Ectodermal cell (in vitro differentiated cells): ENCODE data around the gene FGD5.

Experiments used
- H3K27ac ChIP-seq: 2 replicates; pipeline ENCODE4 v1.7.0; 2013; ENCODE audit warnings: mild to moderate bottlenecking, low read depth, low read length; ENCODE audit not compliant: insufficient read depth, poor library complexity, severe bottlenecking
- H3K27me3 ChIP-seq: 2 replicates; pipeline ENCODE4 v1.7.0; 2013; ENCODE audit warnings: mild to moderate bottlenecking, low read length; ENCODE audit not compliant: insufficient read depth, control insufficient read depth, poor library complexity, severe bottlenecking
- H3K36me3 ChIP-seq: one replicate; pipeline ENCODE4 v1.7.0; 2013; ENCODE audit warnings: low read length; ENCODE audit not compliant: control insufficient read depth, insufficient read depth
- H3K4me1 ChIP-seq: one replicate; pipeline ENCODE4 v1.7.0; 2013; ENCODE audit warnings: low read length; ENCODE audit not compliant: control insufficient read depth, insufficient read depth
- H3K4me3 ChIP-seq: 2 replicates; pipeline ENCODE4 v1.7.0; 2013; ENCODE audit warnings: low read depth, low read length, control low read depth; ENCODE audit not compliant: insufficient read depth
- H3K9me3 ChIP-seq: 2 replicates; pipeline ENCODE4 v1.7.0; 2013; ENCODE audit warnings: mild to moderate bottlenecking, low read length, moderate library complexity; ENCODE audit not compliant: control insufficient read depth
- WGBS, 2 experiments: methylation state at CpG; one replicate each; pipeline ENCODE4 v1.1.7; 2013; ENCODE audit warnings: missing lambda C conversion rate in 2 of 2; 5-methylcytosine and 5-hydroxymethylcytosine counted together

Gene FGD5

DNA sequence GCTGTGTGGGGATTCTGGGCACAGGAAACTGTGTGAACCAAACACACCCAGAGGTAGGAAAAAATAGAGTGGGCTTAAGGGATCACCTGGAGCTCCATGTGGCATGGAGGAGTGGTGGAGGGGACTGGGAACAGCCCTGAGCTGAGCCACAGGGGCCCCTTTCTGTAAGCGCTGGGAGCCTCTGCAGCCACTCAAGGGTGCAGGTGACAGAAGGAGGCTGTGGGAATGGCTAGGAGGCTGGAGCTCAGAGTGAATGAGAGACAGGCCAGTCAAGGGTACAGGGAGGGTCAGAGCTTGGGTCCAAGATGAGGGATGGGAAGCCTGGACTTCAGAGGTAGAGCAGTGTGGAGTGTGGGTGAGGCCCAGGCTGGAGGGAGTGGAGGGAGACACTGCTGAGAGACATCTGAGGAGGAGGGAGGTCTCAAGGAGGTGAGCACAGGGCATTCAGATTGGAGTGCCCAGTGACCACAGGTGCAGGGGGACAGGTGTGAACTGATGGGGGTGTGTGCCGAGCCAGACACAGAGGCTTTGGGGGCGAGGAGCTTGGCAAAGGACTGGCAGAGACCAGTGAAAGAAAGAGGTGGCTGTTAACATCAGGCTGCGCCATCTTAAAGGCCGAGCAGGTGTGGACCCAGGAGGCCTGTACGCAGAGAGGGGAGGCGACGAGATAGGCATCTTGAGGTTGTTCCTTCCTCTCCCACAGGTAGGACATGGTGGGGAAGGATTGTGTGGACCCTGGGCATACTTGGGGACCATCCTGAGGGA is 56.8 kb downstream of the FGD5 start:
- Histone ChIP-seq H3K36me3 (no peaks in the 10 kb centered on the region), H3K4me3 (no peak overlapping the region), H3K27me3 (no peaks in the 10 kb centered on the region), H3K4me1 (no peaks in the 10 kb centered on the region), H3K27ac (no peak overlapping the region), H3K9me3 (no peaks in the 10 kb centered on the region)
- WGBS, 2 experiments = 94 to 96% methylated on average over 8 of the region's 8 CpGs

GRCh38 chr3:14876921-14877333 is 58.2 kb downstream of the FGD5 start:
- H3K36me3 ChIP-seq = no peaks in the 10 kb centered on the region
- H3K27me3 ChIP-seq = no peaks in the 10 kb centered on the region
- no peak overlapping the region for H3K4me3 ChIP-seq
- H3K4me1 ChIP-seq = no peaks in the 10 kb centered on the region
- no peak overlapping the region for H3K27ac ChIP-seq
- 94 to 95% methylated on average over 12 of the region's 12 CpGs for WGBS, 2 experiments
- no peaks in the 10 kb centered on the region for H3K9me3 ChIP-seq

- Histone ChIP-seq H3K27me3 (no peaks in the 10 kb centered on the region), H3K27ac (no peak overlapping the region), H3K4me3 (no peak overlapping the region), H3K36me3 (no peaks in the 10 kb centered on the region), H3K9me3 (no peaks in the 10 kb centered on the region), H3K4me1 (no peaks in the 10 kb centered on the region)
- 64 to 67% methylated on average over 7 of the region's 7 CpGs for WGBS, 2 experiments
These were observed 58.7 kb downstream of the FGD5 start for GRCh38 chr3:14877469-14877868.

- H3K36me3 ChIP-seq = no peaks in the 10 kb centered on the region
- H3K9me3 ChIP-seq = no peaks in the 10 kb centered on the region
- no peaks in the 10 kb centered on the region for H3K27me3 ChIP-seq
- WGBS, 2 experiments = 57 to 66% methylated on average over 12 of the region's 12 CpGs
- no peaks in the 10 kb centered on the region for H3K4me1 ChIP-seq
- H3K4me3 ChIP-seq = no peak overlapping the region
- no peak overlapping the region for H3K27ac ChIP-seq
These were observed 60.6 kb downstream of the FGD5 start for GRCh38 chr3:14879211-14879874.

GRCh38 chr3:14880447-14881106 is 61.8 kb downstream of the FGD5 start:
- Histone ChIP-seq H3K27me3 (no peaks in the 10 kb centered on the region), H3K27ac (no peak overlapping the region), H3K4me3 (no peak overlapping the region), H3K4me1 (no peaks in the 10 kb centered on the region), H3K36me3 (no peaks in the 10 kb centered on the region), H3K9me3 (no peaks in the 10 kb centered on the region)
- 90 to 93% methylated on average over 10 of the region's 10 CpGs for WGBS, 2 experiments

DNA sequence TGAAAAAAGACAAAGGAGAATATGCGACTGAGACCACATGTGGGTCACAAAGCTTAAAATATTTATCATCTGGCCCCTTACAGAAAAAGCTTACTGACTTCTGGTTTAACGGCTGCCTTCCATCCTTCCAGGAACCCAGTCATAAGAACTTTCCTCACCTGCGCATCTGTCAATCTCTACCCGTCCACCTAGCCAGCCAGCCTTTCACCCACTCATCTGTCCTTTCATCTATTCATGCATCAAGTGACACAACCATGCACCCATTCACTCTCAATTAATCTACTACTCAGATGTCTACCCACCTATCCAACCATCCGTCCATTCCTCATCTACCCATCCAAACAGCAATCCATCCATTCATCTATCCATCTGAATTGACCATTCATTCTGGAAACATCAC is 64.5 kb downstream of the FGD5 start:
- 91 to 93% methylated on average over 5 of the region's 5 CpGs for WGBS, 2 experiments
- H3K36me3 ChIP-seq = no peaks in the 10 kb centered on the region
- no peaks in the 10 kb centered on the region for H3K4me1 ChIP-seq
- H3K27ac ChIP-seq = no peak overlapping the region
- no peaks in the 10 kb centered on the region for H3K9me3 ChIP-seq
- H3K4me3 ChIP-seq = no peak overlapping the region
- no peaks in the 10 kb centered on the region for H3K27me3 ChIP-seq

GRCh38 chr3:14884665-14885064 is 65.9 kb downstream of the FGD5 start:
- H3K4me1 ChIP-seq = no peaks in the 10 kb centered on the region
- H3K36me3 ChIP-seq = no peaks in the 10 kb centered on the region
- H3K27me3 ChIP-seq = no peaks in the 10 kb centered on the region
- no peak overlapping the region for H3K27ac ChIP-seq
- WGBS, 2 experiments = 95% methylated on average over 11 of the region's 11 CpGs
- H3K4me3 ChIP-seq = no peak overlapping the region
- no peaks in the 10 kb centered on the region for H3K9me3 ChIP-seq

- Histone ChIP-seq H3K4me3 (no peak overlapping the region), H3K27ac (no peak overlapping the region), H3K9me3 (no peaks in the 10 kb centered on the region), H3K36me3 (no peaks in the 10 kb centered on the region), H3K27me3 (no peaks in the 10 kb centered on the region), H3K4me1 (no peaks in the 10 kb centered on the region)
- 94 to 96% methylated on average over 12 to 13 of the region's 13 CpGs for WGBS, 2 experiments
These were observed 66.5 kb downstream of the FGD5 start for GRCh38 chr3:14885307-14885706.

GRCh38 chr3:14886101-14886500 is 67.3 kb downstream of the FGD5 start:
- no peaks in the 10 kb centered on the region for H3K4me1 ChIP-seq
- H3K9me3 ChIP-seq = no peaks in the 10 kb centered on the region
- no peaks in the 10 kb centered on the region for H3K36me3 ChIP-seq
- H3K4me3 ChIP-seq = no peak overlapping the region
- WGBS, 2 experiments = 88 to 96% methylated on average over 3 of the region's 3 CpGs
- no peak overlapping the region for H3K27ac ChIP-seq
- H3K27me3 ChIP-seq = no peaks in the 10 kb centered on the region

GRCh38 chr3:14889205-14889604 is 70.4 kb downstream of the FGD5 start:
- Histone ChIP-seq H3K36me3 (no peaks in the 10 kb centered on the region), H3K27me3 (no peaks in the 10 kb centered on the region), H3K4me3 (no peak overlapping the region), H3K4me1 (no peaks in the 10 kb centered on the region), H3K27ac (no peak overlapping the region), H3K9me3 (no peaks in the 10 kb centered on the region)
- WGBS, 2 experiments = 90 to 94% methylated on average over 7 of the region's 7 CpGs
